OCI-LY7 (cell line): ENCODE results near the gene CFAP52. TPM values are rescaled to one million over a fixed set of nuclear protein-coding genes. Genes with fewer than 3 reads are reported as not detected.

Experiments used
- BruUV-seq: library from RNA; stranded (reverse); fragments of 400-500 nt; replicated peaks from 2 replicates; lab custom pipeline; 2021; lab: Mats Ljungman, UMichigan
- CTCF ChIA-PET: fragments of 300-600 bp; sonication (Branson Sonifier 250); formaldehyde crosslinking; loops from one replicate; lab custom pipeline; 2022; ENCODE audit warnings: antibody characterized with exemption; ENCODE audit not compliant: unreplicated experiment; lab: Charles Lee
- POLR2A ChIA-PET: fragments of 300-600 bp; sonication (Branson Sonifier 250); formaldehyde crosslinking; loops from one replicate; lab custom pipeline; 2022; ENCODE audit warnings: antibody characterized with exemption; lab: Charles Lee
- DNase-seq: peaks from one replicate; pipeline ENCODE4 v3.0.0-alpha.2; 2015; ENCODE audit warnings: low spot score
- H2AFZ ChIP-seq: fragments of 200-600 bp; sonication (generic), shearing (Covaris generic); 2 replicates; pipeline ENCODE4 v1.6.1; 2014; ENCODE audit warnings: mild to moderate bottlenecking, antibody characterized with exemption, low read length, moderate library complexity
- H3K27ac ChIP-seq: fragments of 200-600 bp; sonication (generic); 2 replicates; pipeline ENCODE4 v1.5.1; 2014; ENCODE audit warnings: mixed run types, low read depth, mild to moderate bottlenecking, moderate library complexity, low read length, inconsistent platforms; ENCODE audit not compliant: poor library complexity, severe bottlenecking
- H3K36me3 ChIP-seq: fragments of 200-600 bp; sonication (generic); 2 replicates; pipeline ENCODE4 v1.6.1; 2014; ENCODE audit warnings: mild to moderate bottlenecking, antibody characterized with exemption, low read length, moderate library complexity, mixed read lengths; ENCODE audit not compliant: insufficient read depth
- H3K4me1 ChIP-seq: fragments of 200-600 bp; sonication (generic); 2 replicates; pipeline ENCODE4 v1.5.1; 2014; ENCODE audit warnings: mild to moderate bottlenecking, low read length; ENCODE audit not compliant: insufficient read depth, poor library complexity, severe bottlenecking
- H3K4me2 ChIP-seq: fragments of 200-600 bp; sonication (generic); 2 replicates; pipeline ENCODE4 v1.6.1; 2014; ENCODE audit warnings: mild to moderate bottlenecking, low read length
- H3K4me3 ChIP-seq: fragments of 200-600 bp; sonication (generic); 2 replicates; pipeline ENCODE4 v1.5.1; 2014; ENCODE audit warnings: mild to moderate bottlenecking, low read depth, low read length; ENCODE audit not compliant: poor library complexity, severe bottlenecking
- H3K79me2 ChIP-seq: fragments of 200-600 bp; sonication (generic); 2 replicates; pipeline ENCODE4 v1.6.1; 2016; ENCODE audit warnings: low read depth, mild to moderate bottlenecking, low read length, moderate library complexity, mixed read lengths; ENCODE audit not compliant: insufficient read depth
- H3K9me2 ChIP-seq: fragments of 200-600 bp; sonication (generic); 2 replicates; pipeline ENCODE4 v1.6.1; 2016; ENCODE audit warnings: mild to moderate bottlenecking, low read length, mixed read lengths; ENCODE audit not compliant: insufficient read depth
- H3K9me3 ChIP-seq: fragments of 200-600 bp; sonication (generic); 2 replicates; pipeline ENCODE4 v1.6.1; 2014; ENCODE audit warnings: mild to moderate bottlenecking, mixed run types, low read length, mixed read lengths
- H4K20me1 ChIP-seq: fragments of 200-600 bp; sonication (generic); 2 replicates; pipeline ENCODE4 v1.6.1; 2014; ENCODE audit warnings: mild to moderate bottlenecking, antibody characterized with exemption, low read length, moderate library complexity, mixed read lengths; ENCODE audit not compliant: insufficient read depth
- EZH2phosphoT487 ChIP-seq: fragments of 200-600 bp; sonication (generic); IDR thresholded peaks from 2 replicates; pipeline ENCODE4 v1.6.1; 2018; ENCODE audit warnings: low read depth, borderline replicate concordance, mild to moderate bottlenecking, mixed run types, antibody characterized with exemption, low read length, moderate library complexity, mixed read lengths
- intact Hi-C: fragments of 100-400 bp; cut with micrococcal nuclease; formaldehyde crosslinking; loops from one replicate; pipeline ENCODE4 v1.10.0; 2022; ENCODE audit not compliant: unreplicated experiment
- total RNA-seq, 2 experiments: library from RNA; depleted of rRNA in 1 of 2; stranded (reverse); fragments of >200 nt in 1 of 2; shearing (Covaris generic) in 1 of 2; gene quantifications; 2 replicates each; pipeline ENCODE4 v1.2.3, GENCODE V29; 2014 to 2022
- TF ChIP-seq, protein P1 (sequence below): fragments of 200-600 bp; sonication (generic); conservative IDR thresholded peaks from 2 replicates; pipeline ENCODE4 v1.5.1; 2014; ENCODE audit warnings: mild to moderate bottlenecking, antibody characterized with exemption, low read length, moderate library complexity, mixed read lengths

The CFAP52 gene
- total RNA-seq, 2 experiments from 2014 or later, result not detected

DNA sequence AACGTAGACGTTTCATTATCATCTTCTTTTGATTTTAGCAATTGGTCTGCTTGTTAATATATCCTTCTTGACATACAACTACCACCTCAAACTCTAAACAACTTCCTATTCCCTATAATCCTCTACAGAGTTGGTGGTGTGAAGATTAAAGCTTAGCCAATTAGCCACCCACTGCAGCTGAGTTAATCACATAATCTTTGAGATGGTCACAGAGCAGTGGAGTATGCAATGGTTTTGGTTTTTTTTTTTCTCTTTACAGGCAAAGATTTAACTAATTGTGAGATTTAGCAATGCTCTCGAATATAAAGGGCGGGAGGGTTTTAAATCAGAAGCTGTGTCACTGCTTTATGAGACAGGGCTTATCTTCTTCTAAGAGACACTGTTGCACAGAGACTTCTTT is 37.8 kb upstream of the CFAP52 start:
- BruUV-seq, result no TSS peak
- CTCF ChIA-PET, result no interaction called here
- Histone ChIP-seq H3K4me2 (no peak overlapping the region), H3K36me3 (no peaks in the 10 kb centered on the region), H2AFZ (no peak overlapping the region), H3K9me3 (no peaks in the 10 kb centered on the region), H3K4me1 (no peaks in the 10 kb centered on the region), H3K27ac (no peak overlapping the region), H3K79me2 (no peaks in the 10 kb centered on the region), H4K20me1 (no peaks in the 10 kb centered on the region), H3K9me2 (no peaks in the 10 kb centered on the region), H3K4me3 (no peak overlapping the region)
- TF ChIP-seq EZH2phosphoT487, result no peak
- TF ChIP-seq, protein P1, sequence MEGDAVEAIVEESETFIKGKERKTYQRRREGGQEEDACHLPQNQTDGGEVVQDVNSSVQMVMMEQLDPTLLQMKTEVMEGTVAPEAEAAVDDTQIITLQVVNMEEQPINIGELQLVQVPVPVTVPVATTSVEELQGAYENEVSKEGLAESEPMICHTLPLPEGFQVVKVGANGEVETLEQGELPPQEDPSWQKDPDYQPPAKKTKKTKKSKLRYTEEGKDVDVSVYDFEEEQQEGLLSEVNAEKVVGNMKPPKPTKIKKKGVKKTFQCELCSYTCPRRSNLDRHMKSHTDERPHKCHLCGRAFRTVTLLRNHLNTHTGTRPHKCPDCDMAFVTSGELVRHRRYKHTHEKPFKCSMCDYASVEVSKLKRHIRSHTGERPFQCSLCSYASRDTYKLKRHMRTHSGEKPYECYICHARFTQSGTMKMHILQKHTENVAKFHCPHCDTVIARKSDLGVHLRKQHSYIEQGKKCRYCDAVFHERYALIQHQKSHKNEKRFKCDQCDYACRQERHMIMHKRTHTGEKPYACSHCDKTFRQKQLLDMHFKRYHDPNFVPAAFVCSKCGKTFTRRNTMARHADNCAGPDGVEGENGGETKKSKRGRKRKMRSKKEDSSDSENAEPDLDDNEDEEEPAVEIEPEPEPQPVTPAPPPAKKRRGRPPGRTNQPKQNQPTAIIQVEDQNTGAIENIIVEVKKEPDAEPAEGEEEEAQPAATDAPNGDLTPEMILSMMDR, result no peak
- intact Hi-C loops, result no loop called here
- no peak for DNase-seq
- POLR2A ChIA-PET, result no interaction called here

DNA sequence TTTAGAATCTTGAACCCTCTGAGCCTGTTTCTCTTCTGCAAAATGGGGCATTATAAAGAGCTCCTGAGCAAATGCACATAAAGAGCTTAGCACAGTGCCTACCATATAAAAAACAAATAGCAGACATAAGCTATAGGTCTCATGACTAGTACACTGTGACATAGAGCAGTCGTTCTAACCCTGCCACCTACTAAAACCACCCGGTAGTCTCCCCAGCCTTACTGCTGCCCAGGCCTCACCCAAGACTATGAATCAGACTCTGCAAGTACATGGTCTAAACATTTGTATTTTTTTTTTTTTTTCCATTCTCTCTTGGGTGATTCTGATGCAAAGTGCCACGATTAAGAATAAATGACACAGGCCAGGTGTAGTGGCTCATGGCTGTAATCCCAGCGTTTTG is 34.7 kb upstream of the CFAP52 start:
- Histone ChIP-seq H3K9me2 (no peaks in the 10 kb centered on the region), H3K9me3 (no peaks in the 10 kb centered on the region), H2AFZ (no peak overlapping the region), H3K4me3 (no peak overlapping the region), H3K79me2 (no peaks in the 10 kb centered on the region), H3K36me3 (no peaks in the 10 kb centered on the region), H3K4me2 (no peak overlapping the region), H3K27ac (no peak overlapping the region), H3K4me1 (no peaks in the 10 kb centered on the region), H4K20me1 (no peaks in the 10 kb centered on the region)
- TF ChIP-seq, protein P1, result no peak
- no peak for TF ChIP-seq EZH2phosphoT487
- no TSS peak for BruUV-seq
- intact Hi-C loops, result no loop called here
- POLR2A ChIA-PET, result no interaction called here
- DNase-seq, result no peak
- CTCF ChIA-PET, result no interaction called here

DNA sequence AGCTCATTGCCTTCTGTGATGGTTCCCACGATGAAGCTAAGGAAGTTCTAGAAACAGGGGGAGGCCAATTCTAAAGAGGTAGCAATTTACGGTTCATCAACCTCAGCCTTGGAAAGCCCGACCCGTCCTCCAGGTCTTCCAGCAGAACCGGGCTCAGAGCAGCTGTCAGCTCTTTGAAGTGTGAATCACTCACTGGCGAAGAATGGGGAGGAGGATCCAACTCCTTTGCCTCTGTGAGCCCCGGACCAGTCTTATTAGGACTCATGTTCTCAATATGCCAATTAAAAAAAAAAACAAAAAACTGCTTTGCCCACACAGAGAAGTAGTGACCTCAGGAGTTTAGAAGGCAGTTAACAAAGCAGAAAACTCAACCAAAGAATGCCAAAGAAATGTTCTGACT is 32.2 kb upstream of the CFAP52 start:
- ChIA-PET POLR2A (no interaction called here), CTCF (no interaction called here)
- no peaks in the 10 kb centered on the region for H3K4me1 ChIP-seq
- no peak overlapping the region for H3K27ac ChIP-seq
- BruUV-seq, result no TSS peak
- TF ChIP-seq, protein P1, result no peak
- TF ChIP-seq EZH2phosphoT487, result no peak
- intact Hi-C loops, result no loop called here
- H3K79me2 ChIP-seq, result no peaks in the 10 kb centered on the region
- H3K36me3 ChIP-seq, result no peaks in the 10 kb centered on the region
- DNase-seq, result no peak
- no peak overlapping the region for H2AFZ ChIP-seq
- no peaks in the 10 kb centered on the region for H3K9me3 ChIP-seq
- H3K4me2 ChIP-seq, result no peak overlapping the region
- H3K4me3 ChIP-seq, result no peak overlapping the region
- H3K9me2 ChIP-seq, result no peaks in the 10 kb centered on the region
- H4K20me1 ChIP-seq, result no peaks in the 10 kb centered on the region
